GM19240 (cell line): ENCODE data around the gene PELI2.

ENCODE experiments used
- DNase-seq: peaks from one replicate; pipeline ENCODE4 v3.0.0; 2011; ENCODE audit warnings: low spot score; ENCODE audit not compliant: insufficient read length

Gene PELI2

DNA sequence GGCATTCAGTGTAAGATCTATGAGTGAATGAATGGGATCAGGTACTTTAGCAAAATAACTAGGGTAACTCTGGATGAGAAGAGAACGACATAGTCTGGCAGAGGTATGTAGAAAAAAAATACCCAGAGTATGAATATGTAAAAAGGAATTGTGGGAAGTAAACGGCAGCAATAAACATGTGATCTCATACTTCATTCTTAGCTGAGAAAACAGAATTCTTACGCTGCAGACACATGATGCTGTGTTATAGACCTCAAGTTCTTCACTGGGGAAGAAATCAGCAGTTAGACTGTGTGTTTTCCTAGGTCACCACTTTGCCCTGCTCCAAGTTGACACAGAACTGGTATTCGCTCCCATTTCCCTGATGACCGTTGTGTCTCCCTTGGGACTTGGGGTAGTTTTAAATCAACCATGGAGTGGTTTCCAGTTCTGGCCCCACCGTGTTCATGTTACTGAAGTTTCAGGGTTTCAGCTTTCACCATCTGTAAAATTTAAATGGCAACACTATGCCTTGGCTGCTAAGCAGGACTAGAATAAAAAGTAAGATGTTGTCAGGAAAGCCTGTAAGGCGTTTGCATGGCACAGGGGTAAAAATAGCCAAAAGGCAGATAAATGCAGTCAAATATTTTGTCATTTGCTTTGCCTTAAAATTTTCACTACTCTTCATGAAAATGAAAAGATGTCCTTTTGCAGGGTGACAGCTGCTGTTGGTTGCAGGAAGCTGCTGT lies 223.7 kb downstream of the PELI2 start:
- DNase-seq: no peak

DNA sequence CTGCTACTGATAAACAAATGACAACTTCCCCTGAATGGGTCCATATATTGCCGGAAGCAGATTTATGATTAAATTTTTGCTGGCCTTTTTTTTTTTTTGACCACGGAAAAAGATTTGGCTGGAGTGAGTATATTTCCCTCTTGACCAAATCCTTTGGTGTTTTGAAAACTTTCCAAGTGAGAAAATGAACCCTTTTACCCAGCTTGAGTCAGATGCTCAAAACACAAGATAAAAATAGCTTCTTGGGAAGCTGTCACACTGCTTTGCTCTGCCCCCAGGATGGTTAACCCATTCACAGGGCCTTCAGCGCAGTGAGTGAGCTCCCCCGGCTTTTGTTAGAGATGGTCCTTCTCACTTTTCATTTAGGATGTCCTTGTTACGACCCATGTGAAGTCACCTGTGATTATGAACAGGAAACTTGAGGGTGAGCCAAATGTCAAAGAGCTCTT lies 224.3 kb downstream of the PELI2 start:
- no peak for DNase-seq

DNA sequence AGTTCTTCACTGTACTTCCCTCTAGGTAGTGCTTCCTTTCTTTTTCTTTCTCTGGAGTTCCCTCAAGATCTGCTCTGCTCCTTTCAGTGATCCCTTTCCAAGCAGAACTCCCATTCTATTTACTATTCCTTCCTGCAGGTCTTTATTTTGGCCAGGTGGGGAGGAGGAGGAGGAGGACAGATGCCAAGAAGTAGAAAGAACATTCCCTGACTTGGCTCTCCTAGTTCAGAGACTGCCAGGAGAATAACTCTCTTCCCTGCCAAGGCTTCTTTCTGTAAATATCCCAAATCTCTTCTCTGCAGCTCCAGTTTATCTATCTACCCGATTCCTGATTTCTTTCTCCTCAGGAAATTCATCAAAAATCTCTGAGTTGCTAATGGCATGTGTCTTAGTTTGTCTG lies 231.7 kb downstream of the PELI2 start:
- no peak for DNase-seq
